SU-DHL-6 (cell line): ENCODE measurements around the gene TMEM250.

Source experiments
- H2AFZ ChIP-seq: fragments of 200-600 bp; sonication (generic); 2 replicates; pipeline ENCODE4 v1.6.1; 2014; ENCODE audit warnings: low read depth, mild to moderate bottlenecking, moderate library complexity, mixed read lengths, antibody characterized with exemption, low read length; ENCODE audit not compliant: severe bottlenecking
- H3F3A ChIP-seq: fragments of 200-600 bp; shearing (Covaris generic); 2 replicates; pipeline ENCODE4 v1.6.0; 2016; ENCODE audit warnings: antibody characterized with exemption, mild to moderate bottlenecking; ENCODE audit not compliant: insufficient read depth
- H3K27ac ChIP-seq: fragments of 200-600 bp; sonication (generic); 2 replicates; pipeline ENCODE4 v1.5.1; 2016; ENCODE audit warnings: low read depth, mild to moderate bottlenecking, low read length, moderate library complexity, mixed read lengths
- H3K27me3 ChIP-seq: fragments of 200-600 bp; sonication (generic), shearing (Covaris generic); 2 replicates; pipeline ENCODE4 v1.6.0; 2014; ENCODE audit warnings: mild to moderate bottlenecking, low read length
- H3K36me3 ChIP-seq: fragments of 200-600 bp; sonication (generic); 2 replicates; pipeline ENCODE4 v1.6.1; 2014; ENCODE audit warnings: mild to moderate bottlenecking, low read length, mixed read lengths
- H3K4me2 ChIP-seq: fragments of 300-600, 200-600 bp; shearing (Covaris generic), sonication (generic); 2 replicates; pipeline ENCODE4 v1.6.0; 2014; ENCODE audit warnings: low read length, low read depth, mild to moderate bottlenecking; ENCODE audit not compliant: poor library complexity, severe bottlenecking
- H3K4me3 ChIP-seq: fragments of 200-600 bp; sonication (generic); 2 replicates; pipeline ENCODE4 v1.5.1; 2014; ENCODE audit warnings: antibody characterized with exemption, low read length, mild to moderate bottlenecking, mixed read lengths; ENCODE audit not compliant: insufficient read depth, poor library complexity, severe bottlenecking
- H3K79me2 ChIP-seq: fragments of 200-600 bp; sonication (generic); 2 replicates; pipeline ENCODE4 v1.6.1; 2014; ENCODE audit warnings: mild to moderate bottlenecking, low read length, moderate library complexity; ENCODE audit not compliant: insufficient read depth
- H3K9ac ChIP-seq: fragments of 200-600 bp; sonication (generic); 2 replicates; pipeline ENCODE4 v1.7.0; 2014; ENCODE audit warnings: mild to moderate bottlenecking, low read length
- H3K9me2 ChIP-seq: fragments of 200-600 bp; sonication (generic); replicated peaks from 2 replicates; pipeline ENCODE4 v1.6.1; 2014; ENCODE audit warnings: low read length; ENCODE audit not compliant: insufficient read depth
- H3K9me3 ChIP-seq: fragments of 200-600 bp; sonication (generic); 2 replicates; pipeline ENCODE4 v1.6.1; 2014; ENCODE audit warnings: low read length, mixed read lengths; ENCODE audit not compliant: insufficient read depth
- H4K20me1 ChIP-seq: fragments of 200-600 bp; sonication (generic); 2 replicates; pipeline ENCODE4 v1.6.1; 2014; ENCODE audit warnings: low read depth, mild to moderate bottlenecking, antibody characterized with exemption, low read length, moderate library complexity, mixed read lengths
- CTCF ChIP-seq: fragments of 200-600 bp; sonication (generic); IDR thresholded peaks from one replicate; pipeline ENCODE4 v1.5.1; 2017; ENCODE audit warnings: antibody characterized with exemption, mild to moderate bottlenecking, low read length, moderate library complexity; ENCODE audit not compliant: insufficient read depth, poor library complexity, severe bottlenecking
- EZH2phosphoT487 ChIP-seq: fragments of 200-600 bp; sonication (generic), shearing (Covaris generic); conservative IDR thresholded peaks from 2 replicates; pipeline ENCODE4 v1.6.1; 2018; ENCODE audit warnings: mild to moderate bottlenecking, antibody characterized with exemption, low read length, moderate library complexity, mixed read lengths

TMEM250 gene

GRCh38 chr9:136086213-136086881, 32.3 kb downstream of the TMEM250 start:
- Histone ChIP-seq H3K9me3 (no peaks in the 10 kb centered on the region), H3K27me3 (no peaks in the 10 kb centered on the region), H4K20me1 (no peaks in the 10 kb centered on the region), H2AFZ (no peak overlapping the region), H3K27ac (no peak overlapping the region), H3F3A (peaks cover 3% of the 10 kb centered on the region; the same call in 1 of the 2 replicates), H3K9ac (no peak overlapping the region), H3K9me2 (no peaks in the 10 kb centered on the region), H3K4me2 (no peak overlapping the region), H3K36me3 (no peaks in the 10 kb centered on the region), H3K79me2 (no peaks in the 10 kb centered on the region), H3K4me3 (no peak overlapping the region)
- no peak for TF ChIP-seq CTCF
- TF ChIP-seq EZH2phosphoT487, result no peak

- H3K4me3 ChIP-seq, result no peak overlapping the region
- no peak overlapping the region for H3K27ac ChIP-seq
- no peaks in the 10 kb centered on the region for H3K9me2 ChIP-seq
- no peak for TF ChIP-seq CTCF
- TF ChIP-seq EZH2phosphoT487, result no peak
- H3K9ac ChIP-seq, result no peak overlapping the region
- no peaks in the 10 kb centered on the region for H3K79me2 ChIP-seq
- H3F3A ChIP-seq, result peaks cover 3% of the 10 kb centered on the region; the same call in 1 of the 2 replicates
- H3K9me3 ChIP-seq, result no peaks in the 10 kb centered on the region
- H2AFZ ChIP-seq, result no peak overlapping the region
- H3K36me3 ChIP-seq, result no peaks in the 10 kb centered on the region
- H3K27me3 ChIP-seq, result no peaks in the 10 kb centered on the region
- no peaks in the 10 kb centered on the region for H4K20me1 ChIP-seq
- H3K4me2 ChIP-seq, result no peak overlapping the region
Measured at GRCh38 chr9:136085815-136086212, 32.9 kb downstream of the TMEM250 start.

- Histone ChIP-seq H3K9ac (no peak overlapping the region), H4K20me1 (no peaks in the 10 kb centered on the region), H3K27ac (no peak overlapping the region), H3K4me3 (no peak overlapping the region), H3K27me3 (no peaks in the 10 kb centered on the region), H3F3A (no peaks in the 10 kb centered on the region), H3K9me3 (no peaks in the 10 kb centered on the region), H3K9me2 (no peaks in the 10 kb centered on the region), H3K79me2 (no peaks in the 10 kb centered on the region), H3K4me2 (no peak overlapping the region), H2AFZ (no peak overlapping the region), H3K36me3 (no peaks in the 10 kb centered on the region)
- TF ChIP-seq CTCF (no peak), EZH2phosphoT487 (no peak)
Measured at GRCh38 chr9:136084063-136084944, 34.4 kb downstream of the TMEM250 start.
